GM19351 (cell line): ENCODE results near the gene COL6A6.
"Not testable (repeated sequence)": the region's sequence is repeated elsewhere in the genome, so short reads cannot be mapped to it uniquely, and the experiment has no call there.

Source experiments
- ATAC-seq: cut with Tn5 transposase; IDR thresholded peaks from one replicate; pipeline ENCODE4 v1.9.1; 2021; ENCODE audit warnings: mild to moderate bottlenecking, moderate library complexity; ENCODE audit not compliant: unreplicated experiment

The COL6A6 gene

DNA sequence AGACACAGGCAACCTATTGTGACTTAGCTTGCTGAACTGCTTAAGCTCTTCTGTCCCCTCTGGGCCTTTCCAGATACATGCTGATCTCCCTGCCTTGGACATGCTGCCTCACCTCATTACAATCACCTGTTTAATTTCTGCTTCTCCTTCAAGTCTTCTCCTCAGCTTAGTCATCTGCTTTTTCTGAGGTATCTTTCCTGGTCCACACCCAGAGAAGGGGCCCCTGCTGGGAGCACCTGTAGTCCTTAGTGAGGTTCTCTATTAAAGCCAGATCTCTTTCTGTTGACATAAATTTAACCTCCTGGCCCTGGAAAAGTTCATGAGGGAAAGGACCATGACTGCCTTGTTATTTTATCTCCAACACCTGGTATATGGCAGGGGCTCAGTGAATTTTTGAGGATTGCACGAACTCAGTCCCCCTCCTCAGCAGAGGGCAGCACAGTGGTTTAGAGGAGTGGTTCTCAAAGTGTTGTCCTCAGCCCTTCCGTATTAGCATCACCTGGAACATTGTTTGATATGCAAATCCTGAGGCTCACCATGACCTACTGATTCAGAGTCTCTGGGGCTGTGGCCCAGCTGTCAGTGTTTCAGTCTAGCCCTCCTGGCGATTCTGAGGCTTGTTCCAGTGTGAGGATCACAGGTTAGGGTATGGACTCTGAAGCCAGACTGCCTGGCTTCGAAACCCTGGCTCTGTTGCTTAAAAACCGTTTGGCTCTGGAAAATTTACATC lies 12.7 kb downstream of the COL6A6 start:
- peak; percentile 57 for ATAC-seq

DNA sequence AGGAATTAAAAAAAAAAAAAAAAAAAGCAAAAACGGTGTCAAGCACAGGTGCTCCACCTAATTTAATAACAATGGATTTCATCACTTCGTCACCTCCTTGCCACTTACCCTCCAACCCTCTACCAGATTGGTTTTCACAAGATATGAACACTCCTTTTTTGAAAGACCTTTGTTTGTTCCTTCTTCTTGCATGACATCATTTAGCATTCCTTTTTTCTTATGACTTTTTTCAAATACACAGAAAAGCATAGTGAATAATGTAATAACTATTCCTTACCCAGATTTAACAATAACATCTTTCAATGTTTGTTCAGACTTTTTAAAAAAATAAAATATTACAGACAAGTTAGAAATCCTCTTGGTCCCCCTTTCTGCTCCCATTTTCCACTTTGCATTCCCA lies 16.3 kb downstream of the COL6A6 start:
- no peak for ATAC-seq

DNA sequence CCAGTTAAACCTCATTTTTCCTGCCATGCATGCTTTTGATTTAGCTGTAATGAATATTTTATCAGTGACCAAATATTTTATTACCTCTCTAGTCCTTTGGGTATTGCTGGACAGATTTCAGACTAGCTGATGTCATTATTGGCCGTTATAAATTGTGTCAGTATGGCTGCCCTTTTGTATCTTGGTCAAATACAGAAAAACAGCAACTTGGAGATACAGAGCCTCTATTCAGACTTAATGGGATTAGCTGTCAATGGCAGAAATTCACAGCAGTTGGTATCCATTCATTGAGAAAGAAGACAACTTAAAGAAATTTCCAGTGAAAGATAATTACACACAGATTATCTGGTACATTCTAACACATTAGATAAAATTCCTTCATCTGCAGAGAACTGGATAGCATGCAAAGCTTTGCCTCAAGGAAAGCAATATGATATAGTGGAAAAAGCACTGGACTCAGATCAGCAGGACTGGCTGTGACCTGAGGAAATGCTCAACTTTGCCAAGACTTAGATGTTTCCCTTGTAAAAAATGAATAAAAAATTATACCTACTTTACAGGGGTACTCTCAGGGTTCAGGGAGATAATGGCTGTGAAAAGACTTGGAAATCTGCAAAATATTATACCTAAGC lies 20.8 kb downstream of the COL6A6 start:
- no peak for ATAC-seq

DNA sequence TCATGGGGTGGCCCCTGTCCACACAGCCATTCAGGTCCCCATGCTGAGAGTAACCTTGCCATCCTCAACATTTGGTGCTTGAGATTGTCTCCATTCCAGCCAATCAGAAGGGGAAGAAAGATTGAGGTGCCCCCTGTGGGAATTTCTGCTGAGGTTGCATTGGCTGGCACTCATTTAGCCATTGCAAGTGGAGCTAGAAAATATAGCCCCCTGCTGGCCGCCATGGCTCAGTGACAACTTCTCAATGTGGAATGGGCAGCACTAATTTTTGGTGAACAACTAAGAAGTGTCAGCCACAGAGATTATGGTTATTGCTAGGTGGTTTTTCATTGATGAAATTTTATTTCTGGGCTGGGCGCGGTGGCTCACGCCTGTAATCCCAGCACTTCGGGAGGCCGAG lies 22.0 kb downstream of the COL6A6 start:
- peak; percentile 83 for ATAC-seq

DNA sequence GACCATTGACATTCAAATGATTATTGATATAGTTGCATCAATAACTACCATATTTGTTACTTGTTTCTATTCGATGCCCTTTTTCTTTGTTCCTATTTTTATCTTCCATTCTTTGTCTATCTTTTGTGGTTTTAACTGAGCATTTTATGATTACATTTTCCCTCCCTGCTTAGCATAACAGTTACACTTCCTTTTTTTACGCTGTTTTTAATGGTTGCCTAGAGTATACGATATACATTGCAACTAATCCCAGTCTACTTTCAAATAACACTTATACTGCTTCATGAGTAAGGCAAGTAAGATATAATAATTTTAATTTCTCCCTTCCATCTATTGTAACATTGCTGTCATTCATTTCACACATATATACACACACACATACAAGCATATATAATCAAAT lies 26.3 kb downstream of the COL6A6 start:
- no peak for ATAC-seq

DNA sequence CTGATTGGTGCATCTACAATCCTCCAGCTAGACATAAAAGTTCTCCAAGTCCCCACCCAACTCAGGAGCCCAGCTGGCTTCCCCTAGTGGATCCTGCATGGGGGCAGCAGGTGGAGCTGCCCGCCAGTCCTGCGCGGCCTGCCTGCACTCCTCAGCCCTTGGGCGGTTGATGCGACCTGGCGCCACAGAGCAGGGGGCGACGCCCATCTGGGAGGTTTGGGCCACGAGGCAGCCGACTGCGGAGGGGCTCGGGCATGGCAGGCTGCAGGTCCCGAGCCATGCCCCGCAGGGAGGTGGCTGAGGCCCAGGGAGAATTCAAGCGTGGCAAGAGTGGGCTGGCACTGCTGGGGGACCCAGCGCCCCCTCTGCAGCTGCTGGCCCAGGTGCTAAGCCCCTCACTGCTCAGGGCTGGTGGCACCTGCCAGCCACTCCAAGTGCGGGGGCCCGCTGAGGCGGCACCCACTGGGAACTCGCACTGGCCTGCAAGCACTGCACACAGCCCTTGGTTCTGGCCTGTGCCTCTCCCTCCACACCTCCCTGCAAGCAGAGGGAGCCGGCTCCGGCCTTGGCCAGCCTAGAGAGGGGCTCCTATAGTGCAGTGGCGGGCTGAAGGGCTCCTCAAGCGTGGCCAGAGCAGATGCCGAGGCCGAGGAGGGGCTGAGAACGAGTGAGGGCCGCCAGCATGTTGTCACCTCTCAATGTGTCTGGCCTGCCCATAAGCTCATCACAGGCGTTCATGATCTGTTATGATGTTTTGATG lies 30.1 kb downstream of the COL6A6 start:
- no peak for ATAC-seq

DNA sequence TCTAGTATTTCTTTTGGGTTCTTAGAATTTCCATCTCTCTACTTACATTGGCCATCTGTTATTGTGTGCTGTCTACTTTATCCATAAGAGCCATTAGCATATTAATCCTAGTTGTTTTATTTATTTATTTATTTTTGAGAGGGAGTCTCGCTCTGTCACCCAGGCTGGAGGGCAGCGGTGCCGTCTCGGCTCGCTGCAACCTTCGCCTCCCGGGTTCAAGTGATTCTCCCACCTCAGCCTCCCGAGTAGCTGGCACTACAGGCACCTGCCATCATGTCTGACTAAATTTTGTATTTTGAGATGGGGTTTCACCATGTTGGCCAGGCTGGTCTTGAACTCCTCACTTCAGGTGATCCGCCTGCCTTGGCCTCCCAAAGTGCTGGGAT lies 30.7 kb downstream of the COL6A6 start:
- not testable (repeated sequence) for ATAC-seq

GRCh38 chr3:130548356-130548755 lies 31.4 kb downstream of the COL6A6 start:
- ATAC-seq: no peak

DNA sequence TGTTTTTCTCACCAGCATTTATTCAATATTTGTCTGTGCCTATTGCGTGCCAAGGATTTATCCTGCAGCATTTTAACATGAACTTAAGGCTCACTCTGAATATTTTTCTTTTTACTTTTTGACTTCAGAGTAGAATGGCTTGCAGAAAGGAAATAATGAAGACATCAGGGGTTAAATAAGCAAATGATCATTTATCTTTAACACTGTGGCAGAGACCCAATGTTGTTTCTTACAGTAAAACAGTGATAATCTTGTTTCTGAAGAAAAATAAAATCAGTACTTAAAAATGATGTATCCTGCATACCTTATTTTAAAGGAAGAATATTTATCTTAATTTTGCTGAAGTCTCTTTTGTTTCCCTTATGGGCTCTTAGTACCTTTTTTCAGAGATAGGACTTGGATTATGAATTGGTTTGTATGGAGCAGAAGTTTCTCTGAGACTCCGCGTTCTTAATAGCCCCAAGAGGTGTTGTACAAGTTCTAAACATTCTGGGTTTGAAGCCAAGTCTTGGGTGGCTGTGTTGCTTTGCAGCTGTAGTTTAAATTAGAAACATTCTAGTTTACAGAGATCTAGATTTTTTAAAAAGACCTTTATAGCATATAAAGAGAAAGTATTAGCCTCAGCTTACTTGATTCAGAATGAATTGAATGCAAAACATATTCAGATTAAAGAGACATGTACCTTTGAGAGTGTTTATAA lies 40.5 kb downstream of the COL6A6 start:
- ATAC-seq: no peak

GRCh38 chr3:130558366-130558765 lies 41.4 kb downstream of the COL6A6 start:
- no peak for ATAC-seq

DNA sequence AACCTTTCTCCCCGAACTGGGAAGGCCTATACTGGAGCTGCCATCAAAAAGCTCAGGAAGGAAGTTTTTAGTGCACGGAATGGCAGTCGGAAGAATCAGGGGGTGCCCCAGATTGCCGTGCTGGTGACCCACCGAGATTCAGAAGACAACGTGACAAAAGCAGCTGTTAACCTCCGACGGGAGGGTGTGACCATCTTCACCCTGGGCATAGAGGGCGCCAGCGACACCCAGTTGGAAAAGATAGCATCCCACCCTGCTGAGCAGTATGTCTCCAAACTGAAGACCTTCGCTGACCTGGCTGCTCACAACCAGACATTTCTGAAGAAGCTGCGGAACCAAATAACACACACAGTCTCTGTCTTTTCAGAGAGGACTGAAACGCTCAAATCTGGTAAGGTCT lies 48.2 kb downstream of the COL6A6 start:
- no peak for ATAC-seq
